Left kidney (tissue), 2 donors: Measurements from ENCODE around the gene OPALIN. TPM values are rescaled to one million over a fixed set of nuclear protein-coding genes. Genes with fewer than 3 reads are reported as not detected.

ENCODE experiments used
- DNase-seq: peaks from one replicate; pipeline ENCODE4 v3.0.0-alpha.2; 2013
- polyA plus RNA-seq: library from polyadenylated mRNA; unstranded; fragments of 120-200 nt; gene quantifications from one replicate; pipeline ENCODE4 v1.2.1, GENCODE V29; 2013; ENCODE audit not compliant: insufficient read length

OPALIN gene
- polyA plus RNA-seq, 1 donor = not detected

DNA sequence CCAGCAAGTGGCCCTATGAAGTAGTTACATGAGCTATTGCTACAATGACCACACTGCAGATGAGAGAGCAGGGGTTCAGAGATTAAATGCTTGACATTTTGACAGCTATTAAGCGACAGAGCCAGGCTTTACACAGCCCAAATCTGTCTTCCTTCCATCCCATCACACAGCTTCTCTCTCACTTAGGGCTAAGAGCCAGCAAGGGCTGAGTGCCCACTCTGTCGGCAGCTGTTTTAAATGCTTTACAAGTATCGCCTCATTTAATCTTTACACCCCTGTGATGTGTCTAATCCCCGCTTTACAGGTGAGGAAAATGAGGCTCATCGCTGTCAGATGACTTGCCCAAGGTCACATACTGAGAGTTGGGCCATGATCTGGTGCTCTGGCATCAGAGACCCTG lies 15.2 kb upstream of the OPALIN start:
- no peak for DNase-seq

DNA sequence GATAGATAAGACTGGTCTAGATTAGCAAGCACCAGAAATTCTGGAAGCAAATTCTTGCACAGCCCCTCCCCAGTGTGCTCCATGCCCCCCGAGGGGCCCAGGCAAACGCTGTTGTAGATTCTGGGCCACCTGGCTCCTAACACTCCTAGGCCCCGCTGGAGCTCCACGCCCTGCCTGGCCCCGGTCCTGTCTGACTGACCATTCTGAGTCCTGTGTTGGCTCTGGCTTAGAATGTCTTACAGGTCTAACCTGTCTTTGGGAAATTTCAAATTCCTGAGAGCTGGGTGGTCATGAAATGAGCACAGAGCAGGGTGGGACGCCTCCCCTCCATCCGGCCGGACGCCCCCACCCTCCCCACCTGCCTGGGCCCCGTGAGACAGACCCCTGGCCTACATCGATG lies 12.6 kb upstream of the OPALIN start:
- no peak for DNase-seq

DNA sequence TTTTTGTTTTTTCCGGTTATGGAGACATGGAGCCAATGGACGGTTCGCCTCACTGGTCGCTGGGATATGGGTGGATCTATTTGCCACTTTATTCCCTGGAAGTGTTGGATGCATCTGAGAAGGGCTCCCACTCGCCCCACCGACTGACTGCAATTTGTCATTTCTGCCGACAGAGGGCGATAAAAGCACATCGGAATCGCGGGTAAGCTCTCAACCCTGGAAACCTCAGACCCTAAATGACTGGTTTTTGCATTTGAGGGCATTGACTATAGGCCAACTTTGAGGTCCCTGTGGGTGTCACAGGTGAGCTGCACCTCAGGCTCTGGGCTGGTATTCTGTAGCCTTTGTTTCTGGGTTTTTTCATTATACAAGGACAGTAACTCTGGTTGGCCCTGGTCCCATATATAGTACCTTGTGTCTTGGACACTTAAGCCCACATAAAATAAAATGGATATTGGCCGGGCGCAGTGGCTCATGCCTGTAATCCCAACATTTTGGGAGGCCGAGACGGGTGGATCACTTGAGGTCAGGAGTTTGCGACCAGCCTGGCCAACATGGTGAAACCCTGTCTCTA lies 11.9 kb upstream of the OPALIN start:
- DNase-seq = peak; percentile 34

DNA sequence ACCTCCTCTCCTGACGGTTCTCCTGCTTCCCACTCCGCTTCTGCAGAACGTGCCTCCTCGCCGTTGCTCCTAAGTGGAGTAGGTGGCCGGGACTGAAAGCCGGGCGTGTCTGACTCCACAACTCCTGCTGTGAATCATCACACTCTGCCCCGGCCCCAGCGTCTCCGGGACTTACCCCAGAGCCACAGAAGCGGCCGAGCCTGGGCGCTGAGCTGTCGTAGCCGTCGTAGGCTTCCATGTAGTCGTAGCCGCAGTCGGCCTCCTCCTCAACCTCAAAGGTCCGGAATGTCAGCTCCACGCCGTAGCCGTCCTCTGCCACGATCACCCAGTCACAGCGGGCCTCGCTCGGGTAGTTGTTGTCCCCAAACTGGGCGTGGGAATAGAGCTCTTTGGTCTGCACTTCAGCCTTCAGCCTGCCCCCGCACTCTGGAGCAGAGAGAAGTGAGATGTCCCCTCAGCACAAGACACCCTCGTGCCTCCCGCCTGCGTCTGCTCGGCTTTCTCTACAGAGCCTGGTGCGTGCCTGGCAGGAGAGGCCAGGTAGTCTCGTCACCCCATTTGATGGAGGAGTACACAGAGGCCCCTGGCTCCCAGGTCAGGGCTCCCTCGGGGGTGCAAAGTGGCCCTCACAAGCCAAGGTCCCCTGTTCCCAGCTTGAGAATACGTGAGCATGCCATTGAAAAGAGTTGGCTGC lies 11.2 kb upstream of the OPALIN start:
- no peak for DNase-seq

GRCh38 chr10:96368971-96369370 lies 10.2 kb upstream of the OPALIN start:
- no peak for DNase-seq

DNA sequence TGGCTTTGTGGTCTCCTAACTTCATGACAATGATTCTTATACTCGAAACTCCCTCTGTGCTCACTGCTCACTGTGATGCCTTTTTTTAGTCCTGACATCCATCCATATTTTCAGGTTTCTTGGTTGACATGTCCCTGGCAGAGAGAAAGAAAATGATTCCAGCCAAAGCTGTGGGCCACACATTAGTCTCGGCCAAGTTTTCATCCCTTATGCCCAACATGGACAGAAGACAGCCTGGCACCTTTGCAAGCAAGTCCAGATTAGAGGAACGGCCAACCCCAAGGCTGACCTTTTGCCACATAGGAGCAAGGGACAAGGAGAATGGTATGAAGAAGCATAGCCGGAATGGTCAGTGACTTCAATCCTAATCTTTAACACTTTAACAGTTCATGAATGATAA lies 8.7 kb upstream of the OPALIN start:
- DNase-seq = no peak

- no peak for DNase-seq
These were observed 7.7 kb upstream of the OPALIN start for GRCh38 chr10:96366508-96366907.

GRCh38 chr10:96365571-96365970 lies 6.8 kb upstream of the OPALIN start:
- DNase-seq = no peak

DNA sequence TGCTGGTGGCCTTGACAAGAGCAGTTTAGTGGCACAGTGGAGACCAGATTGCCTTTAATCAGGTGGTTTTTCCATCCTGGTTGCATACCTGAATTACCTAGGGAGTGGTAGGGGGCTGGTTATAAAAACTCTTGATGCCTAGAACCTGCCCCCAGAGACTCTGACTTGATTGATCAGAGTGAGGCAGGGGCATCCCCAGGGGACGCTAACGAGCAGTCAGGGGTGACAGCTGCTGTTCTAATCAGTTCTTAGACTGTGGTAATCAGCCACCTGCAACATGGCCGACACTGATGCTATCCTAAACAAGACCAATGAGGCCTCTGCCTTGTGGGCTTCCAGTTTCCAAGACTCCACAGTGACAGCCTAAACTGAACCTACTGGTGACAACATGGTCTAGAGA lies 2.0 kb upstream of the OPALIN start:
- no peak for DNase-seq

DNA sequence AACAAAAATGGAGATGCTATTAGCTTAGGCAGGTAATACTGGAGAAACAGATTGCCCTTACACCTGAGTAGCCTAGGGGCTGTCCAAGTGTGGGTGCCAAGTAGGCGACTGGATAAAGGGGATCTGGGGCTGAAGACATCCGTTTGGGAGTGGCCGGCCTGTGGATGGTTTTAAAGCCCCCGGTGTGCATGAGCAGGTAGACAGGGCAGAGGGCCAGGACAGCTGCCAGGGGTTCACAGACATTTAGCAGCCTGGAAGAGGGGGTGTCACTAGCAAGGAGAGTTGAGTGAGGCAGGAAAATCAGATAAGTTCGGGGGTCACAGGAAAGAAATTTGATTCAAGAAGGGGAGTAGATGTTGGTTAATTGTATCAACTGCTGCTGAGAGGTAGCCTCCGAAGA lies 1.5 kb upstream of the OPALIN start:
- no peak for DNase-seq

DNA sequence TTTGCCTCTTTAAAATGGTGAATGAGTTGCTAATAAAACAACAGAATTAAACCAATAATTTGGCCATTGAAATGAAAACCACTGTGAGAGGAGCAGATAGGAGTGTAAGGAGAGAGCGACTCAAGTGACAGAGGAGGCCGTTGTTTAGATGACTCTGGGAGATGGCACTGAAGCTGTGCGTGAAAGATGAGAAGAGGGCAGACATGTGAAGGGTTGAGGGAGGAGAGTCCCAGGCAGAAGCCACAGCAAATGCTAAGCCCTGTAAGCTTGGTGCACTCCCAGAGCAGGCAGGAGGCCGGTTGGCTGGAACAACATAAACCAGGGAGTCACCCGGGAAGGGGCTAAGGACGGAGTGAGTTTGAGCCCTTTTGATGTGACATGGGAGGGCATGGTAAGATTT lies 814 bp upstream of the OPALIN start:
- no peak for DNase-seq

GRCh38 chr10:96357038-96357620 lies 1.7 kb downstream of the OPALIN start:
- no peak for DNase-seq

- DNase-seq = no peak
These were observed 6.2 kb downstream of the OPALIN start for GRCh38 chr10:96352582-96352981.

GRCh38 chr10:96352027-96352426 lies 6.8 kb downstream of the OPALIN start:
- no peak for DNase-seq

- no peak for DNase-seq
These were observed 12.5 kb downstream of the OPALIN start for GRCh38 chr10:96346295-96346694.

DNA sequence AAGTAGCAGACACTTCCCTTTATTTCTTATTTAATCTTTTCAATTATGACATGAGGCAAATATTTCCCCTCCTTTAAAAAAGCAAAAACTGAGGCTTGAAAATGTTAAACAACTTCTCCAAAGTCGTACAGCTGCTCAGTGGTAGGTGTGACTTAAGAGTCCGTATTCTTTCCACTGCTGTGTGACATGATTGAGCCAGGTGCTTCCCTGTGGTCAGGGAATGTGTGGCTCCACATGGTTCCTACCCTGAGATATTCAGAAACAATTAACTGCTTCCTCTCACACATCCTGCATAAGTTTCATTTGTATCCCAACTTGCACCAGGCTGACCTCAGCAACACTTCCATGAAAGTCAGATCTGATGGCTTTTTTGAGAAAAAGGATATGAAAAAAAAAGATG lies 13.6 kb downstream of the OPALIN start:
- no peak for DNase-seq

DNA sequence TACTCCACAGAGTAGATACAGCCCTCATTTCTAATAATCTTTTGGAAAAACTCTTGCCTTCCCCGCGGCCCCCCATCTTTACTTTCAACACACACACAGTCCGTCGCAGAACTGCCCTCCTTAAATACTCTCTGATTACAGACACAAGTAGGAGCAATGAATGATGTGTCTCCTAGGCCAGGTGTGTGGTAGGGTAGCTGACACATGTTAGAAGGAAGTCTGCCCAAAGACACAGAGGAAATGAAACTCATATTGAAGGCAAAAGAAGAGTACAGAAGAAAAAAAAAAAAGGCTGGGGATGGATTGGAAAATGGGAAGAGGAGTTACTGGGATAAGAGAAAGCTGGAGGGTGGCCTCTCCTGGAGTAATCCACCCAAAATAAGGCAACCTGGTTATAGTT lies 14.6 kb downstream of the OPALIN start:
- DNase-seq = no peak

- no peak for DNase-seq
These were observed 16.4 kb downstream of the OPALIN start for GRCh38 chr10:96342402-96342801.

DNA sequence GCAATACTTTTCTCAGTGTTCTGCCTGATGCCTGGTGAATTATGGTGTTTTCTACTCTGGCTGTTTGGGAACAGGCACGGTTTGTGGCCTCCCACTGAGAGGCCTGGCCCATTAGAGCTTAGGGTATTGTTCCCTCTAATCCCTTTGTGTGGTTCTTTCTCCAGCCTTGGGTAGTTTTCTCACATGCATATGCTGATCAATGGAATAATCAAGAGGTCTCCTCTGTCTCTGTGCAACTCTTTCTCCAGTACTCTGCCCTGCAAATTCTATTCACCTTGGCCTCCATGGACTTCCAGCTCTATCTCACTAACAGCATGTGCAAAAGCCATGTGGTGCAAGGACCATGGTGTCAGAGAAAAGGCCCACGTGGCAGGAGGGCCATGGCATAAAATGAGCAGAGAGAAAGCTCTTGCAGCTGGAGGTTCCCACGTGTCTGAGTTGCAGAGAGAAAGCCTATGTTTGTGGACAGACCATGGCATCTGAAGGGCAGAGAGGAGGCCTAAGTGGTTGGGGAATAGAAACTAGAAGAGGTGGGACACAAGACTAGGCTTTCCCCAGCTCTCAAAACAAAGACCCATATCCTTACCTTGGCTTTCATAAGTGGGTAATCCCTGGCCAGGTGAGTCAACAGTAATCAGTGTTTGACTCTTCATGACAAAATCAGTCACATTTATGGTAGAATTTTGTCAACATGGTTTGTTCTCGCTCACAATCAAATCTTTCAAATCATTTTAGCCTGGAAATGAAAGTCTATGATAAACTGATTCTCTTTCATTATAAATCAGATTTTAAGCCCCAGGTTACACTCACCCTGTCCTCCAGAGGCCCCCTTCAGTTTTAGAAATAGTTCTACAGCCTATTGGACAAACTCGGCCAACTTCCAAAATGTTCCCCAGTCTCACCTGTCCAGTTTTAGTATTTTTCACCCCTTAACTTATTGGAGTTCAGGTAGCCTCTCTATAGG lies 17.3 kb downstream of the OPALIN start:
- DNase-seq = no peak

GRCh38 chr10:96339956-96340904 lies 18.6 kb downstream of the OPALIN start:
- peak; percentile 60 for DNase-seq

GRCh38 chr10:96339383-96339782 lies 19.4 kb downstream of the OPALIN start:
- no peak for DNase-seq
